ENCODE data around the gene WNK1.

GRCh38 chr12:729221-729620 lies 23.2 kb upstream of the WNK1 start:
- TF ChIP-seq, protein P1, sequence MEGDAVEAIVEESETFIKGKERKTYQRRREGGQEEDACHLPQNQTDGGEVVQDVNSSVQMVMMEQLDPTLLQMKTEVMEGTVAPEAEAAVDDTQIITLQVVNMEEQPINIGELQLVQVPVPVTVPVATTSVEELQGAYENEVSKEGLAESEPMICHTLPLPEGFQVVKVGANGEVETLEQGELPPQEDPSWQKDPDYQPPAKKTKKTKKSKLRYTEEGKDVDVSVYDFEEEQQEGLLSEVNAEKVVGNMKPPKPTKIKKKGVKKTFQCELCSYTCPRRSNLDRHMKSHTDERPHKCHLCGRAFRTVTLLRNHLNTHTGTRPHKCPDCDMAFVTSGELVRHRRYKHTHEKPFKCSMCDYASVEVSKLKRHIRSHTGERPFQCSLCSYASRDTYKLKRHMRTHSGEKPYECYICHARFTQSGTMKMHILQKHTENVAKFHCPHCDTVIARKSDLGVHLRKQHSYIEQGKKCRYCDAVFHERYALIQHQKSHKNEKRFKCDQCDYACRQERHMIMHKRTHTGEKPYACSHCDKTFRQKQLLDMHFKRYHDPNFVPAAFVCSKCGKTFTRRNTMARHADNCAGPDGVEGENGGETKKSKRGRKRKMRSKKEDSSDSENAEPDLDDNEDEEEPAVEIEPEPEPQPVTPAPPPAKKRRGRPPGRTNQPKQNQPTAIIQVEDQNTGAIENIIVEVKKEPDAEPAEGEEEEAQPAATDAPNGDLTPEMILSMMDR (IDR thresholded peaks at IDR 0.05; ENCODE audit: poor library complexity, severe bottlenecking) = no peak
- no peak for TF ChIP-seq EP300 (conservative IDR thresholded peaks at IDR 0.05; ENCODE audit: poor library complexity, severe bottlenecking)
- no peak for TF ChIP-seq POLR2AphosphoS5 (IDR thresholded peaks at IDR 0.05)
- TF ChIP-seq EZH2 (IDR thresholded peaks at IDR 0.05; ENCODE audit: borderline replicate concordance, insufficient read depth, low read length, poor library complexity, severe bottlenecking) = no peak
- no peak for TF ChIP-seq SMC3 (conservative IDR thresholded peaks at IDR 0.05; ENCODE audit: poor library complexity)
